GM12874 (cell line): ENCODE data around the gene FRRS1.

Source experiments
- CTCF ChIP-seq: IDR thresholded peaks from 2 replicates; pipeline ENCODE4 v1.5.1; 2011; ENCODE audit warnings: low read depth, mild to moderate bottlenecking, control low read depth, low read length, moderate library complexity; ENCODE audit not compliant: insufficient read depth

FRRS1 gene

GRCh38 chr1:99670583-99670982, 95.9 kb downstream of the FRRS1 start:
- no peak for TF ChIP-seq CTCF

GRCh38 chr1:99669821-99670220, 96.6 kb downstream of the FRRS1 start:
- TF ChIP-seq CTCF = no peak

- TF ChIP-seq CTCF = no peak
These were observed 97.1 kb downstream of the FRRS1 start for GRCh38 chr1:99669376-99669775.

- no peak for TF ChIP-seq CTCF
These were observed 101.2 kb downstream of the FRRS1 start for GRCh38 chr1:99665212-99665611.

- TF ChIP-seq CTCF = no peak
These were observed 102.9 kb downstream of the FRRS1 start for GRCh38 chr1:99663501-99663900.

GRCh38 chr1:99662539-99663080, 103.8 kb downstream of the FRRS1 start:
- TF ChIP-seq CTCF = no peak

- TF ChIP-seq CTCF = no peak
These were observed 104.7 kb downstream of the FRRS1 start for GRCh38 chr1:99661780-99662179.

GRCh38 chr1:99660496-99660895, 105.9 kb downstream of the FRRS1 start:
- no peak for TF ChIP-seq CTCF
